Thymus (tissue), 11 donors: Measurements from ENCODE around the gene KLRF1. TPM values are rescaled to one million over a fixed set of nuclear protein-coding genes. Genes with fewer than 3 reads are reported as not detected.

Source experiments
- DNase-seq, 9 donors: peaks; one replicate each; pipeline ENCODE4 v3.0.0-alpha.2; 2013; ENCODE audit warnings: low spot score in 9 of 9, low read depth in 6 of 9, missing footprints in 1 of 9
- H3K27ac ChIP-seq, 2 donors: one replicate each; pipeline ENCODE4 v1.5.1; 2013; ENCODE audit warnings: control low read depth in 1 of 2, low read depth in 1 of 2, low read length in 1 of 2, mild to moderate bottlenecking in 1 of 2, moderate library complexity in 1 of 2
- H3K27me3 ChIP-seq, 2 donors: one replicate each; pipeline ENCODE4 v1.5.1; 2013; ENCODE audit warnings: low read length in 1 of 2; ENCODE audit not compliant: control insufficient read depth in 2 of 2, insufficient read depth in 1 of 2
- H3K36me3 ChIP-seq, 2 donors: one replicate each; pipeline ENCODE4 v1.5.1; 2013; ENCODE audit warnings: low read length in 1 of 2, mild to moderate bottlenecking in 1 of 2, moderate library complexity in 1 of 2; ENCODE audit not compliant: control insufficient read depth in 2 of 2, insufficient read depth in 2 of 2
- H3K4me1 ChIP-seq, 2 donors: one replicate each; pipeline ENCODE4 v1.5.1; 2013; ENCODE audit warnings: low read length in 2 of 2; ENCODE audit not compliant: control insufficient read depth in 2 of 2, insufficient read depth in 2 of 2
- H3K4me3 ChIP-seq, 2 donors: one replicate each; pipeline ENCODE4 v1.5.1; 2013; ENCODE audit warnings: low read length in 2 of 2, control low read depth in 1 of 2, mild to moderate bottlenecking in 1 of 2
- H3K9me3 ChIP-seq, 2 donors: one replicate each; pipeline ENCODE4 v1.5.1; 2013; ENCODE audit warnings: low read length in 1 of 2, mild to moderate bottlenecking in 1 of 2; ENCODE audit not compliant: control insufficient read depth in 2 of 2, insufficient read depth in 1 of 2
- WGBS: extraction: QIAGEN DNeasy Blood & Tissue Kit; methylation state at CpG from one replicate; pipeline ENCODE4 v1.1.7; 2013; 5-methylcytosine and 5-hydroxymethylcytosine counted together
- polyA plus RNA-seq: library from polyadenylated mRNA; stranded (reverse); fragments of 200-250 nt; gene quantifications from one replicate; pipeline ENCODE4 v1.2.3, GENCODE V29; 2013
- total RNA-seq: library from RNA; stranded (reverse); fragments of 120-200 nt; gene quantifications from one replicate; pipeline ENCODE4 v1.2.4, GENCODE V29; 2013
- donor health status: healthy.

Gene KLRF1
- total and polyA plus RNA-seq, 2 donors: 0.80 to 3.3 TPM

- H3K4me3 ChIP-seq: no peak overlapping the region
- no peaks in the 10 kb centered on the region for H3K36me3 ChIP-seq
- 95% methylated on average over 2 of the region's 2 CpGs for WGBS
- no peak overlapping the region for H3K27ac ChIP-seq
- peaks cover 0 to 8% of the 10 kb centered on the region in 2 donors for H3K4me1 ChIP-seq
- H3K9me3 ChIP-seq: peaks cover 0 to 5% of the 10 kb centered on the region in 2 donors
- no peak for DNase-seq
- H3K27me3 ChIP-seq: no peaks in the 10 kb centered on the region
Observed at GRCh38 chr12:9792961-9793617, 34.2 kb upstream of the KLRF1 start.

- DNase-seq: peak in 3 of 9 donors; percentile 26 to 62 (median 49)
- 14% methylated on average over 8 of the region's 8 CpGs for WGBS
- no peaks in the 10 kb centered on the region for H3K36me3 ChIP-seq
- peaks cover 0 to 8% of the 10 kb centered on the region in 2 donors for H3K4me1 ChIP-seq
- peaks cover 0 to 5% of the 10 kb centered on the region in 2 donors for H3K9me3 ChIP-seq
- H3K27ac ChIP-seq: no peak overlapping the region
- no peak overlapping the region for H3K4me3 ChIP-seq
- H3K27me3 ChIP-seq: no peaks in the 10 kb centered on the region
Observed at GRCh38 chr12:9793779-9794395, 33.4 kb upstream of the KLRF1 start.

- H3K4me1 ChIP-seq: peaks cover 0 to 8% of the 10 kb centered on the region in 2 donors
- H3K27me3 ChIP-seq: no peaks in the 10 kb centered on the region
- DNase-seq: no peak
- no peaks in the 10 kb centered on the region for H3K36me3 ChIP-seq
- peak overlapping the region in 1 of 2 donors; percentile 45 for H3K27ac ChIP-seq
- H3K9me3 ChIP-seq: peaks cover 0 to 5% of the 10 kb centered on the region in 2 donors
- H3K4me3 ChIP-seq: no peak overlapping the region
- WGBS: 64% methylated on average over 2 of the region's 2 CpGs
Observed at GRCh38 chr12:9794484-9795093, 32.7 kb upstream of the KLRF1 start.

GRCh38 chr12:9795945-9796344 is 31.3 kb upstream of the KLRF1 start:
- H3K4me1 ChIP-seq: peaks cover 0 to 8% of the 10 kb centered on the region in 2 donors
- 100% methylated on average over 2 of the region's 2 CpGs for WGBS
- no peak for DNase-seq
- no peaks in the 10 kb centered on the region for H3K27me3 ChIP-seq
- no peaks in the 10 kb centered on the region for H3K9me3 ChIP-seq
- H3K27ac ChIP-seq: no peak overlapping the region
- H3K36me3 ChIP-seq: no peaks in the 10 kb centered on the region
- no peak overlapping the region for H3K4me3 ChIP-seq

GRCh38 chr12:9796346-9796745 is 30.9 kb upstream of the KLRF1 start:
- H3K36me3 ChIP-seq: no peaks in the 10 kb centered on the region
- 60% methylated on average over 5 of the region's 5 CpGs for WGBS
- no peak for DNase-seq
- no peak overlapping the region for H3K4me3 ChIP-seq
- no peaks in the 10 kb centered on the region for H3K9me3 ChIP-seq
- H3K27me3 ChIP-seq: no peaks in the 10 kb centered on the region
- H3K4me1 ChIP-seq: peaks cover 0 to 8% of the 10 kb centered on the region in 2 donors
- no peak overlapping the region for H3K27ac ChIP-seq

- Histone ChIP-seq H3K27ac (no peak overlapping the region), H3K4me3 (no peak overlapping the region), H3K27me3 (no peaks in the 10 kb centered on the region), H3K36me3 (no peaks in the 10 kb centered on the region), H3K9me3 (no peaks in the 10 kb centered on the region), H3K4me1 (peaks cover 0 to 8% of the 10 kb centered on the region in 2 donors)
- DNase-seq: no peak
- WGBS: 57% methylated on average over 7 of the region's 7 CpGs
Observed at GRCh38 chr12:9796971-9797370, 30.3 kb upstream of the KLRF1 start.

- Histone ChIP-seq H3K27me3 (no peaks in the 10 kb centered on the region), H3K4me3 (no peak overlapping the region), H3K27ac (peak overlapping the region in 1 of 2 donors; percentile 34), H3K4me1 (peaks cover 0 to 8% of the 10 kb centered on the region in 2 donors), H3K9me3 (no peaks in the 10 kb centered on the region), H3K36me3 (no peaks in the 10 kb centered on the region)
- WGBS: 24% methylated on average over 7 of the region's 7 CpGs
- DNase-seq: peak; percentile 56 to 92 (median 77)
Observed at GRCh38 chr12:9797722-9798619, 29.3 kb upstream of the KLRF1 start.

- 97% methylated on average over 1 of the region's 1 CpG for WGBS
Observed at GRCh38 chr12:9799961-9800360, 27.3 kb upstream of the KLRF1 start.

More at GRCh38 chr12:9799961-9800360, 27.3 kb upstream of the KLRF1 start:
- Histone ChIP-seq H3K4me3 (no peak overlapping the region), H3K9me3 (no peaks in the 10 kb centered on the region), H3K4me1 (peaks cover 0 to 6% of the 10 kb centered on the region in 2 donors), H3K27me3 (no peaks in the 10 kb centered on the region), H3K27ac (no peak overlapping the region), H3K36me3 (no peaks in the 10 kb centered on the region)
- DNase-seq: no peak
